ENCODE measurements around the gene CASQ2.

- TF ChIP-seq, protein P1, sequence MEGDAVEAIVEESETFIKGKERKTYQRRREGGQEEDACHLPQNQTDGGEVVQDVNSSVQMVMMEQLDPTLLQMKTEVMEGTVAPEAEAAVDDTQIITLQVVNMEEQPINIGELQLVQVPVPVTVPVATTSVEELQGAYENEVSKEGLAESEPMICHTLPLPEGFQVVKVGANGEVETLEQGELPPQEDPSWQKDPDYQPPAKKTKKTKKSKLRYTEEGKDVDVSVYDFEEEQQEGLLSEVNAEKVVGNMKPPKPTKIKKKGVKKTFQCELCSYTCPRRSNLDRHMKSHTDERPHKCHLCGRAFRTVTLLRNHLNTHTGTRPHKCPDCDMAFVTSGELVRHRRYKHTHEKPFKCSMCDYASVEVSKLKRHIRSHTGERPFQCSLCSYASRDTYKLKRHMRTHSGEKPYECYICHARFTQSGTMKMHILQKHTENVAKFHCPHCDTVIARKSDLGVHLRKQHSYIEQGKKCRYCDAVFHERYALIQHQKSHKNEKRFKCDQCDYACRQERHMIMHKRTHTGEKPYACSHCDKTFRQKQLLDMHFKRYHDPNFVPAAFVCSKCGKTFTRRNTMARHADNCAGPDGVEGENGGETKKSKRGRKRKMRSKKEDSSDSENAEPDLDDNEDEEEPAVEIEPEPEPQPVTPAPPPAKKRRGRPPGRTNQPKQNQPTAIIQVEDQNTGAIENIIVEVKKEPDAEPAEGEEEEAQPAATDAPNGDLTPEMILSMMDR (IDR thresholded peaks at IDR 0.05) = peak; percentile 25 to 57 (median 42)
- TF ChIP-seq POLR2A (IDR thresholded peaks at IDR 0.05) = no peak
Observed at GRCh38 chr1:115706587-115707425, 61.7 kb downstream of the CASQ2 start.

All from uterus (tissue), 2 donors.